ENCODE data around the gene RAD51.
A peak's percentile ranks its signal among the peaks of the same experiment; 100 is the strongest.

The RAD51 gene

GRCh38 chr15:40763801-40764628 lies 69.0 kb downstream of the RAD51 start, which contains the start of gene GCHFR:
TSS of gene GCHFR (plus strand) at chr15:40764068. CDS start at chr15:40764181, 113 bp downstream.
- DNase-seq = peak in 1 of 2 donors; percentile 53

- DNase-seq = no peak
Observed at GRCh38 chr15:40764629-40765103, 69.7 kb downstream of the RAD51 start.

DNA sequence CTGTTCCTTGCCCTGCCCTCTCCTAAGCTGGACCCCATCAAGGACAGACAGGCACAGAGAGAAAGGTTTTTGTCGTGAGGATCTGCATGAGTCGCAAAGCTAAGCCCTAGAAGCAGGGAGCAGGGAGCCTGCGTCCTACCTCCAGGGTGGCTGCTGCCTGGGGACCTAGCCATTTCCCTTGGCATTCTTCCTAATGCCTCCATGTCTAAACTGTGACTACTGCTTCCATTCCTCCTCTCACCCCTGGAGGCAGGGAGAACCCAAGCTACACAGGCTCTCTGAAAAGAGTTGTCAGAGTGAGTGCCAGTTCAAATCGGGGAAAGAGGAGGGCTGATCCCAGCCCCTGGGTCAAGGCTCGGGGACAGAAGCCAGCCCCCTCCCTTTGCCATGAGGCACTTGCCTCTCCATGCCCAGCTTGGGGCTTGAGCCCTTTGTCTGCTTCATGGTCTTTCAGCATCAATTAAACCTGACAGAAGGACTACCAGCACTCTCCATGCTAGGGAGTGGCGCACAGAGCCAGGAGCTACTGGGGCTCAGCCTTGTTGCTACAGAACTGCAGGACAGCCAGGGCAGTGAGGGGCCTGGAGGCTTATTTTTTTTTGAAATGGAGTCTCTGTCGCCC lies 71.3 kb downstream of the RAD51 start:
- no peak for DNase-seq

DNA sequence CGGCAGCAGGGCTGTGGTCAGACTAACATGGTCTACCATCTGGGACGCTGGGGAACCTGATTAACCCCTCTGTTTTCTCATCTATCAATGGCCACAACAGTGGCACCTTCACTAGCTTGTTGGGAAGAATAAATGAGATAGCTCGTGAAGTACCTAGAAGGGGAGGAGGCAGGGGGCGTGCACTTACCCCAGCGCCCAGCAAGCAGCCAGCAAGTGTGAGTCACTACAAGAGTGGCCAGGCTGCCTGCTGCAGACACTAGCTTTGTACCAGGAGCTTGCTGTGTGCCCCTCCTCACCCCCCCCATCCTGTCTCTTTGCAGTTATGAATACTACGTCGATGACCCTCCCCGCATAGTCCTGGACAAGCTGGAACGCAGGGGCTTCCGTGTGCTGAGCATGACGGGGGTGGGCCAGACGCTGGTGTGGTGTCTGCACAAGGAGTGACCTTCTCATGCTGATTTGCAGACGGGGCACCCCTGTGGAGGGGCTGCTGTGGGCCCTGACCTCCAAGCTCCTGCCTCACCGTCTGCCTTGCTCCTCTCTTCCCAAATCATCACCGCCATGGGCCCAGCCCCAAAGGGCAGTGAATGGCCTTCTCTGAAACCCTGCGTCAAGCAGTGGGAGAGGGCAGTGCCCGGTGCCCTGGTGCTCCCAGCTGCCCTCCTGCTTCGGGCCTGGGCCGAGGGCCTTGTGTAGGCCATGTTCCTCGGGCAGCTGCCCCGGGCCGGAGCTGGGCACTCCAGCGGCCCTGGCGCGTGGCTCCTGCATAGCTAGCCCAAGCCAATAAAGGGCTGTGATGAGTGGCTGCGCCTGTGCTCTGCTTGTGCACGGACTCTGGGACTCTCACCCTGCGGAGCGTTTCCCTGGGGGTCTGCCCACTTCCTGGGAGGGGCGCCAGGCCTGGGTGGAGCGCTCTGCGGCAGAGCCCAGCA lies 72.2 kb downstream of the RAD51 start:
- DNase-seq = no peak

DNA sequence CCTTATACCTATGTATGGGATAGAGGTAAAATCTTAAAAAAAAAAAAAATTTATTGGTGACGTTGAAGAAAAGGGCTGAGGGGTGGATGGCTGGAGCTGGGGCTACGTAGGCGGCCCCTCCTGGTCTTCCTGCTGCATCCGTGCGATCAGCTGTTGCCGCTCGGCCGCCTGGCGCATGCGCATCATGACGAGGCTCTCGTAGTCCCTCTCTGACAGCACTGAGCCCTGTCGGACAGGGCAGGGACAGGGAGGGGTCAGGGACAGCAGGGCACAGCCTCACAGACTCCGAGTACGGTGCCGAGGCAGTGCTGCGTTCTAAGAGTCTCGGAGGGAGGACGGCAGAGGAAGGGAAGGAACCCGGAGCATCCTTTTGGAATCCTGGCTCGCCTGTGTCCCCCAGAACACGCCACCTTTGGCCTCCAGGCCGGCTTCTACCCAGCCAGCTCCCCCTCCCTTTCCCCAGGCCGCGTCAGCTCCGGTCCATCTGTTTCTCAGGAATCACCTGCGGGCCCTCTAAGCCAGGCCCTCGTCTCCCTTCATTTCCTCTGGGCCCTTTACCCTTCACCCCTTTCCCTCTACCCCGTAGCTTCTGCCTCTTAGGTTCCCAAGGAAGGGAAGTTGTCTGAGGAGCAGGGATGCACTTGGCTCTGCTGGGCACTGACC lies 73.0 kb downstream of the RAD51 start:
- no peak for DNase-seq

- peak in 1 of 2 donors; percentile 51 for DNase-seq
Observed at GRCh38 chr15:40768521-40769273, 73.7 kb downstream of the RAD51 start.

- peak in 1 of 2 donors; percentile 94 for DNase-seq
Observed at GRCh38 chr15:40769274-40770146, 74.5 kb downstream of the RAD51 start, which contains the start of gene C15orf62. TSS of gene C15orf62 (plus strand) at chr15:40769980. CDS start at chr15:40770496, 516 bp downstream.

GRCh38 chr15:40770147-40770721 lies 75.3 kb downstream of the RAD51 start:
- no peak for DNase-seq

DNA sequence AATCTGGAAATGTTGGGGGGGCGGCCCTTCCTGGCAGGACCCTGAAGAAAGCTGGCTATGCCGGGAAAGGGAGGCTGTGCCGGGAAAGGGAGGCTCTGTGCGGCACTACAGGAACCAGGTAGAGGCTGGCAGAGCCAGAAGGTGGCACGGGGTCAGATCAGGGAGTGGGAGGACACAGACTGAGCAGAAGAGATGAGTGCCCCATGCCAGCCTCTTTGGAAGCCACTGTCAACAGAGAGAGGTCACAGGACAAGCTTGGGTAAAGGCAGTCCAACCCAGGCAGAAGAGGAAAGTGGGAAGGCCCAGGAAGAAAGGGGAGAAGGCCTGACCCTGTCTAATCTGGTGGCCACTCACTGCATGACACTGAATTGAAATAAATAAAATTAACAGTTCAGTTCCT lies 76.3 kb downstream of the RAD51 start:
- DNase-seq = no peak

DNA sequence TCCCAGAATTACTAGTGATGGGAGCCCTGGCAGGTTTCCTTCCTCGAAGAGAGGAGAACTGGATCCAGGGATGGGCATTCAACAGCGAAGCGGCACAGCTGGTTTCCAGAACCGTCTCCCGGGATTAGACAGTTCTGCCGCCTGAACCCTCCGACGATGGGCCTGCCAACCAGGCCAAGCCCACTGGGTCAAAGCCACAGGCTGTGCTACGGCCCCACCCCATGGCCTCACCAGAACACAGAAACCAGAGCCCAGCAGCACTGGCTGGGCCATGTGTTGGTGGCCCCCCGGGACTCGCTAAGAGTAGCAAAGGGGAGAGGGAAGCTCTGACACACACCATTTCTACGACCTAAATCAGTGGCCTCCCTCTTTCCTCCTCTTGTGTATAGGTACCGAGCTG lies 77.0 kb downstream of the RAD51 start:
- DNase-seq = no peak

DNA sequence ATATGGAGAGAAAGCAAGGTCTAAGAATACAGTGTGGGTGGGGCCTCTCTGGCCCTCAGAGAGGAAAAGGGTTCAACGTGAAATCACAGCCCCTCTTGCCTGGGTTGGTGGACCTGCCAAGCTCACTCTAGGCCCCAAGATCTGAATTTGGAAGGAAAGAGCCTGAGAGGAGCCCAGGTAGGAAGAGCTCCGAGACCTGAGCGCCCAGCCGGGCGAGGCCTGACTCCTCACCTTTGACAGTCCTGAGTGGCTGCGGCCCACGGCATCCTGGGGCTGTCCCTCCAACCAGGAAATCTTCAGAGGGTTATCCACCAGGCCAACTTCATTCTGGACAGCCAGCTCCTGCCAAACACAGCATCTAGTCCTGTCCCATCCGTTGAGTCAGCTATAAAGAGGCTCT lies 78.5 kb downstream of the RAD51 start:
- DNase-seq = no peak

DNA sequence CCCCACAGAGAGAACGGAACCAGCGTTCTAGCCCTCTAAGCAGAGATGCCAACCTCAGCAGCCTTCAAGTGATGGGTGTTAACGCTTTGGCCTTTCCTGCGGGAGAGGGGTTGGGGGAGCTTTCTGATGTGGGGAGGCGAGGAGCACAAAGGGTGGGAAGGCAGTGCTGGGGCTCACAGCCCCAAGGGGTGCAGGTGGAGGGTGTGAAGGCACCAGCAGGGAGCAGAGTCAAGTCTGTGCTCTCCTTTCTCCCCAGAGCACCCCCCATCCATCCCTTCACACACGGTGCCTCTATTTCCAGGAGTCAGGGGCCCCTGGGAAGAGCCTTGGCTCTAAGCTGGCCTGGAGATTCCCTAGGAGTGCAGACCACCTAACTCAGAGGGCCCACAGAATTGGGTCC lies 78.9 kb downstream of the RAD51 start:
- no peak for DNase-seq

GRCh38 chr15:40775007-40775406 lies 80.0 kb downstream of the RAD51 start:
- no peak for DNase-seq

DNA sequence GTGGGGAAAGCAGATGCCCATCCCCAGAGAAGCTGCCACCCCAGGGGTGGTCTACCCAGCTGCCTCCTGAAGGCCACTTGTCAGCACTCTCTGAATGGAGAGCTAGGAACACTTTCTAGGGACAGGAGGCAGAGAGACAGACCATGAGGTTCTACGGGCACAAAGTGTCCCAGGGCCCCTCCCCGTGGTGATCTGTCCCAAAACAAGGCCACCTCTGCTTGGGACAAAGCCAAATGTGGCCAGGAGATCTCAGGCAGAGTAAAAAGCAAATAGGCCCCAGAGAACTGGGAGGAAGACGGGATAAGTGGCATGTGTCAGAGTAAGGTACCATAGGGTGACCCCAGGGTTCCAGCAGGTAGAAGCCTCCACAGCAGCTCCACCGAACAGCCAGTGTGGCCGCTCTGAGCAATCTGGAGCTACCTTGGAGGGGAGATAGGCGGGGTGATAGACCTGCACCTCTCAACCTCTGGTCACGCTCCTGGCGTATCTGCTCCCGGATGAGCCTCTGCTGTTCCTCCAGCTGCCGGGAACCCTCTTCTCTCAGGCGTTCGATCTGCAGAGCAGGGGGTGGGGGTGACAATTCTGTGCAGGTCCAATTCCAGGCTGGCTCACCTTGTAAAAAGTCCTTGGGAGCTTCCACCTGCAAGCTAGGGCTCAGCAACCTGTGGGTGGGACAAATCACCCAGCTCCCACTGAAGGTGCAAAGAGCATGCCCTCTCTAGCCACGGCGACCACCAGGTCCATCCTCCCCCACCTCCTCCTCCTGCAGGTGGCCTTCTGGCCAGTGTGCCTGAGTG lies 81.0 kb downstream of the RAD51 start:
- DNase-seq = no peak

DNA sequence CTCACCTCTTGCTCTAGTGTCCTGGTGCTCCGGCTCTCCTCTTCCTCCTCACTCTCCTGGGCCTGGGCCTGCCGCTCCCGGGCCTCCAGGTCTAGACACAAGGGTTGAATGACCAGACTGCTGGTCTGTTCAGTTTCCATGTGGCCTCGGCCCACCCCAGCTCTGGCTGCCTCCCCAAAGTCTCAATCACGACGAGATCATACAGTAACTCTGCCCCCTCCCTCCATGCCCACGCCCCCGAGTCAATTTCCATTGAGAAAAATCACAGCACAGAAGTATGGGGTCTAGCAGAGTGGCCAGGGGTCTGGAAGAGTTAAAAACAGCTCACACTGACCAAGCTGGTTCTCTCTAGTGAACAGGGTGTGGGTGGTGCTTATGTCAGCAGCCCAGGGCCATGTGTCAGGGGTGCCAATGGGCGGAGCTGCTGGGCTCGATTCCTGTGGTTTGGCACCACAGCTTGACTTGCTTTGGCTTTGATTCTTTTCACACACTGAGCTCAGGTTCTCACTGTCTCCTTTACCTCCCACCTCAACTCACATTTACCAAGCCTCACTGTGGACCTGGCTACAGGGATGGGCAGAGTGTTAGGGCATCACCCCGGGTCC lies 81.7 kb downstream of the RAD51 start:
- no peak for DNase-seq
